ENCODE measurements around the gene S100A14. TPM values are rescaled to one million over a fixed set of nuclear protein-coding genes. Genes with fewer than 3 reads are reported as not detected.

S100A14 gene
- total RNA-seq, 1 donor = 0.36 TPM

GRCh38 chr1:153627715-153628626 is 11.8 kb upstream of the S100A14 start, which contains the start of gene S100A1:
Gene S100A1 (plus strand): TSS chr1:153628434. CDS start chr1:153630522, 2,088 bp downstream.
- H3K4me1 ChIP-seq (ENCODE audit: insufficient read depth, low read length) = peaks cover 40% of the 10 kb centered on the region
- H3K9me3 ChIP-seq (ENCODE audit: low read depth, low read length) = no peaks in the 10 kb centered on the region
- peak within 1 kb of the TSS; percentile 90 for H2AFZ ChIP-seq (ENCODE audit: low read length)
- no peaks in the 10 kb centered on the region for H3K27me3 ChIP-seq (ENCODE audit: insufficient read depth, low read length)
- peaks cover 36% of the 10 kb centered on the region for H3K79me2 ChIP-seq (ENCODE audit: insufficient read depth, low read length)
- DNase-seq (ENCODE audit: insufficient read length, low spot score, missing footprints) = peak; percentile 72
- no peaks in the 10 kb centered on the region for H4K20me1 ChIP-seq (ENCODE audit: insufficient read depth, low read length)
- H3K36me3 ChIP-seq (ENCODE audit: insufficient read depth, low read length) = peaks cover 30% of the 10 kb centered on the region
- H3K4me3 ChIP-seq (ENCODE audit: insufficient read depth, low read length) = peak within 1 kb of the TSS; percentile 91
- peak within 1 kb of the TSS; percentile 95 for H3K27ac ChIP-seq (ENCODE audit: low read depth, low read length)
- TF ChIP-seq CTCF (IDR thresholded peaks at IDR 0.05; ENCODE audit: extremely low read depth, low read depth, low read length) = no peak
- H3K4me2 ChIP-seq (ENCODE audit: insufficient read depth, low read length) = peak within 1 kb of the TSS; percentile 100

DNA sequence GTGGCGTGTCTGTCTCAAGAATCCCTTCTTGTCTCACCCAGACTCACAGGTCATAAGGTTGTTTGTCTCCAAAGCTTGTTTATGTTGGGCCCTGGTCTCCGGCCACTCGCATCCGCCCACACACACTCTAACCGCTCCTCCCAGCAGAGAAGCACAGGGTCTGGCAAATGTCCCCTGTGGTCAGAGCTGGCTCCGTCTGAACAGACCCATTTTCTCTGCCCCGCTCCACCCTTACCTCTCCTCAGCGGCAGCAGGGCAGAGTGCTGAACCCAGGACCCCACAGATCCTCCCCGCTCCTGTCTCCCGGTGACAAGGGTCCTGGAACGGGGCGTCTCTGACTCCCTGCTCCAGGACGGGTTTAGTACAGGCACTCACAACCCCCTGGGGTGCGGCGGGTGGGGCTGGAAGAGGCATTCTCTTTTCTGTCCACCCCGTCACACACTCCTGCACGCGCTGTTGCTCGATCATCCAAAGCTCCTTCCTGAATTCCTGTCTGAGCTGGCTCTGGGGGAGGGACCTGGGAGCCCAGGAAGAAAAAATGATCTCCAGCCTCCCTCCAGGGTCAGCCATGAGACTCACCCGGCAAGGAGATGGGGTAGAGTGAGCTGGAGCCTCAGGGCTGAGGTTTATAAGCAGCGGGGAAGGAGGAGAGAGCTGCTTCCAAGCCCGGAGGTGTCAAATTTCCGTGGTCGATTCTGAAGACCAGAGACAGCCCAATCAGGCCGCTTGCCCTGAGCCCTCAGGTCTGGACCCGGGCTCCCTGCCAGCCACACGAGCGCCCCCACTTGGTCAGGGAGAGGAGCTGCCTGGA is 11.0 kb upstream of the S100A14 start, which contains the start of gene S100A13:
Gene S100A13 (minus strand): TSS at position 602 of the 811 bp plus-strand sequence. CDS start 1,033 bp downstream, outside the sequence.
- Histone ChIP-seq H2AFZ (ENCODE audit: low read length) (peak within 1 kb of the TSS; percentile 90), H3K9me3 (ENCODE audit: low read depth, low read length) (no peaks in the 10 kb centered on the region), H3K27ac (ENCODE audit: low read depth, low read length) (peak within 1 kb of the TSS; percentile 95), H3K36me3 (ENCODE audit: insufficient read depth, low read length) (peaks cover 39% of the 10 kb centered on the region), H3K4me2 (ENCODE audit: insufficient read depth, low read length) (peak within 1 kb of the TSS; percentile 100), H3K4me1 (ENCODE audit: insufficient read depth, low read length) (peaks cover 40% of the 10 kb centered on the region), H4K20me1 (ENCODE audit: insufficient read depth, low read length) (no peaks in the 10 kb centered on the region), H3K79me2 (ENCODE audit: insufficient read depth, low read length) (peaks cover 42% of the 10 kb centered on the region), H3K27me3 (ENCODE audit: insufficient read depth, low read length) (no peaks in the 10 kb centered on the region), H3K4me3 (ENCODE audit: insufficient read depth, low read length) (peak within 1 kb of the TSS; percentile 91)
- DNase-seq (ENCODE audit: insufficient read length, low spot score, missing footprints) = peak; percentile 95
- TF ChIP-seq CTCF (IDR thresholded peaks at IDR 0.05; ENCODE audit: extremely low read depth, low read depth, low read length) = peak; percentile 77

DNA sequence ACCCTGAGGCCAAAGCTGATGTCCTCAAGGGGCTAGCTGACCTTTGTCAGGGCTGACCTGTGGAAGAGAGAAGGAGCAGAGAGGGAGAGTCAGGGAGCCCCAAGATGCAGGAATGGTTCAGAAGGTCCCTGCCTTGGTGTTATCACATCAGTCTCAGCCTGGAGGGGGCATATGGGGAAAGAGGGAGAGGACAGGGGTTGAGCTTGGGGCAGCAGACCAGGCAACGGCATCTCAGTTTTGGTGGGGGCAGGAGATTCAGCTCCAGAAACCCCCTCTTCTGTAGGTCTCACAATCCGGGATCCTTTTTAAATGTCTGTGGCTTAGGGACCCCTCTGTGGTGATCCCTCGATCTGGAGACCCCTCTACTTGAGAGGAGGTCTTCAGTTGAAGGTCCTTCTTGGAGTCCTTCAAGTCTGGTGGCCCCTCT is 10.4 kb upstream of the S100A14 start:
- no peaks in the 10 kb centered on the region for H3K27me3 ChIP-seq (ENCODE audit: insufficient read depth, low read length)
- H3K4me3 ChIP-seq (ENCODE audit: insufficient read depth, low read length) = peak overlapping the region; percentile 91
- H3K27ac ChIP-seq (ENCODE audit: low read depth, low read length) = peak overlapping the region; percentile 95
- H3K9me3 ChIP-seq (ENCODE audit: low read depth, low read length) = no peaks in the 10 kb centered on the region
- peaks cover 40% of the 10 kb centered on the region for H3K4me1 ChIP-seq (ENCODE audit: insufficient read depth, low read length)
- H3K4me2 ChIP-seq (ENCODE audit: insufficient read depth, low read length) = peak overlapping the region; percentile 100
- no peaks in the 10 kb centered on the region for H4K20me1 ChIP-seq (ENCODE audit: insufficient read depth, low read length)
- peak overlapping the region; percentile 90 for H2AFZ ChIP-seq (ENCODE audit: low read length)
- peaks cover 45% of the 10 kb centered on the region for H3K36me3 ChIP-seq (ENCODE audit: insufficient read depth, low read length)
- DNase-seq (ENCODE audit: insufficient read length, low spot score, missing footprints) = peak; percentile 72
- peaks cover 42% of the 10 kb centered on the region for H3K79me2 ChIP-seq (ENCODE audit: insufficient read depth, low read length)
- TF ChIP-seq CTCF (IDR thresholded peaks at IDR 0.05; ENCODE audit: extremely low read depth, low read depth, low read length) = no peak
